Ascending aorta (tissue), 2 donors: ENCODE results near the gene MARK2. TPM values are rescaled to one million over a fixed set of nuclear protein-coding genes. Genes with fewer than 3 reads are reported as not detected.

ENCODE experiments used
- DNase-seq, 2 donors: peaks; one replicate each; pipeline ENCODE4 v3.0.0-alpha.2; 2019; ENCODE audit warnings: low spot score in 2 of 2
- H3K27ac ChIP-seq, 2 donors: fragments of 200-600 bp; sonication (generic); one replicate each; pipeline ENCODE4 v1.5.1; 2016 to 2017; ENCODE audit warnings: mild to moderate bottlenecking in 1 of 2
- H3K27me3 ChIP-seq: fragments of 200-600 bp; sonication (generic); one replicate; pipeline ENCODE4 v1.5.1; 2017
- H3K36me3 ChIP-seq, 2 donors: fragments of 200-600 bp; sonication (generic); one replicate each; pipeline ENCODE4 v1.5.1; 2016
- H3K4me1 ChIP-seq, 2 donors: fragments of 200-600 bp; sonication (generic); one replicate each; pipeline ENCODE4 v1.5.1; 2016 to 2017; ENCODE audit warnings: mild to moderate bottlenecking in 1 of 2
- H3K4me3 ChIP-seq, 2 donors: fragments of 200-600 bp; sonication (generic); one replicate each; pipeline ENCODE4 v1.5.1; 2016 to 2017; ENCODE audit warnings: mild to moderate bottlenecking in 1 of 2
- H3K9me3 ChIP-seq, 2 donors: fragments of 200-600 bp; sonication (generic); one replicate each; pipeline ENCODE4 v1.5.1; 2016
- CTCF ChIP-seq, 3 experiments: fragments of 200-600 bp in 2 of 3; fragments of 450-650 bp in 1 of 3; sonication (generic) in 2 of 3; IDR thresholded peaks; one replicate each; pipeline ENCODE4 v1.5.1; 2016 to 2019; ENCODE audit warnings: antibody characterized with exemption in 3 of 3, mild to moderate bottlenecking in 1 of 3, moderate library complexity in 1 of 3
- intact Hi-C: fragments of 100-400 bp; cut with DNase I; formaldehyde crosslinking; loops from one replicate; pipeline ENCODE4 v1.15.1; 2023
- total RNA-seq: library from RNA; depleted of rRNA; stranded (reverse); fragments of >200 nt; gene quantifications from one replicate; pipeline ENCODE4 v1.1.0, GENCODE V29; 2016

The MARK2 gene
- total RNA-seq, 1 donor from 2014 or later: 45.7 TPM

GRCh38 chr11:63945477-63946163, 106.7 kb downstream of the MARK2 start:
- H3K27ac ChIP-seq: peak overlapping the region; percentile 64 to 75
- DNase-seq: peak in 1 of 2 donors; percentile 86
- intact Hi-C loops: loop anchor here (1.0 to 10.0 kb wide), 5 partner anchors 28 to 261 kb away; partner anchors contain the start of genes RCOR2, RTN3 and ZFTA

GRCh38 chr11:63951779-63952536, 113.0 kb downstream of the MARK2 start:
- Histone ChIP-seq H3K4me1 (no peaks in the 10 kb centered on the region), H3K9me3 (no peaks in the 10 kb centered on the region), H3K27ac (no peak overlapping the region), H3K36me3 (peaks cover 49 to 56% of the 10 kb centered on the region in 2 donors), H3K4me3 (no peak overlapping the region), H3K27me3 (no peaks in the 10 kb centered on the region)
- no peak for DNase-seq
- intact Hi-C loops: no loop called here
- no peak for TF ChIP-seq CTCF (IDR thresholded peaks at IDR 0.05)

More at GRCh38 chr11:63945477-63946163, 106.7 kb downstream of the MARK2 start:
- peaks cover 5 to 30% of the 10 kb centered on the region in 2 donors for H3K36me3 ChIP-seq
- no peaks in the 10 kb centered on the region for H3K9me3 ChIP-seq
- peaks cover 3 to 9% of the 10 kb centered on the region in 2 donors for H3K4me1 ChIP-seq
- H3K27me3 ChIP-seq: no peaks in the 10 kb centered on the region
- peak overlapping the region; percentile 27 to 33 for H3K4me3 ChIP-seq
- TF ChIP-seq CTCF (IDR thresholded peaks at IDR 0.05): peak; percentile 75 to 84 (median 81)

GRCh38 chr11:63952570-63952969, 113.7 kb downstream of the MARK2 start:
- intact Hi-C loops: no loop called here
- no peak for DNase-seq
- Histone ChIP-seq H3K9me3 (no peaks in the 10 kb centered on the region), H3K27me3 (no peaks in the 10 kb centered on the region), H3K4me1 (no peaks in the 10 kb centered on the region), H3K27ac (no peak overlapping the region), H3K36me3 (peaks cover 52% of the 10 kb centered on the region in 2 donors), H3K4me3 (no peak overlapping the region)
- TF ChIP-seq CTCF (IDR thresholded peaks at IDR 0.05): no peak

- H3K27ac ChIP-seq: no peak overlapping the region
- no peak overlapping the region for H3K4me3 ChIP-seq
- no peaks in the 10 kb centered on the region for H3K27me3 ChIP-seq
- no peaks in the 10 kb centered on the region for H3K4me1 ChIP-seq
- no peak for TF ChIP-seq CTCF (IDR thresholded peaks at IDR 0.05)
- intact Hi-C loops: no loop called here
- peaks cover 27 to 36% of the 10 kb centered on the region in 2 donors for H3K36me3 ChIP-seq
- no peaks in the 10 kb centered on the region for H3K9me3 ChIP-seq
- no peak for DNase-seq
Measured at GRCh38 chr11:63958008-63958407, 119.1 kb downstream of the MARK2 start.

Other genes starting within 250 kb of the MARK2 start
- 21.1 TPM for gene PLAAT3, start 224.7 kb upstream of the MARK2 start, total RNA-seq
- gene ATL3, start 167.7 kb upstream of the MARK2 start, total RNA-seq: 77.3 TPM
- 49.5 TPM for gene RTN3, start 157.6 kb upstream of the MARK2 start, total RNA-seq
- gene ZFTA, start 70.3 kb upstream of the MARK2 start, total RNA-seq: 34.7 TPM
- gene SPINDOC, start 25.7 kb upstream of the MARK2 start, total RNA-seq: 5.0 TPM
- not detected for gene RCOR2, start 78.1 kb downstream of the MARK2 start, total RNA-seq
- 3.1 TPM for gene NAA40, start 99.9 kb downstream of the MARK2 start, total RNA-seq
- gene COX8A, start 135.5 kb downstream of the MARK2 start, total RNA-seq: 520 TPM
- 89.4 TPM for gene OTUB1, start 147.3 kb downstream of the MARK2 start, total RNA-seq
- gene FLRT1, start 196.8 kb downstream of the MARK2 start, total RNA-seq: 10.3 TPM